ENCODE data around the gene CAPN2.
A peak's percentile ranks its signal among the peaks of the same experiment; 100 is the strongest.

Gene CAPN2

GRCh38 chr1:223721658-223722607, 9.6 kb downstream of the CAPN2 start:
- H3K4me3 ChIP-seq (ENCODE audit: low read depth, low read length): no peak overlapping the region
- TF ChIP-seq POLR2A (IDR thresholded peaks at IDR 0.05; ENCODE audit: extremely low read depth, insufficient read length) (no peak), MAX (IDR thresholded peaks at IDR 0.05; ENCODE audit: low read depth, low read length) (no peak), CTCF (IDR thresholded peaks at IDR 0.05; ENCODE audit: low read depth, low read length) (no peak), MYC (IDR thresholded peaks at IDR 0.05; ENCODE audit: low read depth, low read length) (no peak)
- no peak for DNase-seq (ENCODE audit: low read depth)

DNA sequence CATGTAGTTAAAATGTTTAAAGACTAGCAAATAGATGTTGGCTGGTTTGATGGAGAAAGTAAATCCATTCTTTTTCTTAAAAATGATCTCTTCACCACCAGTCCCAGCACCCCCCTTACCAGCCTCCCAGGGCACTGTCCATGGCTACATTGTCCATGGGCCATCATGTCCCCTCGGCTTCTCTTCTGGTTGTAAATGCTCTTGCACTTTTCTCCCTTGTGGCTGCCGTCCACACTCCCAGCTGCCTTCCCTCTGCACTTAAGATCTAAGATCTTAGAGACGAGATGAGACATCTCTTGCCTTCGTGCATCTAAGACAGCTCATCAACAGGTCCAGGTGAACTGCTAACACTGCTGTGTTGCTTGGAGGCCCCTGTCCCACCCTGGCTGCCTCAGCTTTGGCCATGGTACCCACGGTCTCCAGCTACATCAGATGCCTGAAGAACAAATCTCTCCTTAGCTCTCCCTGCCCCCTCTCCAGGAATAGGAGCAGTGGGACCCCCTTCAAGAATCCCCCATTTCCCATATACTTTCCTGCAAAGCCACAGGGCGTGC, 11.1 kb downstream of the CAPN2 start:
- H3K4me3 ChIP-seq (ENCODE audit: low read depth, low read length): no peak overlapping the region
- DNase-seq (ENCODE audit: low read depth): no peak
- TF ChIP-seq MYC (IDR thresholded peaks at IDR 0.05; ENCODE audit: low read depth, low read length) (no peak), CTCF (IDR thresholded peaks at IDR 0.05; ENCODE audit: low read depth, low read length) (no peak), POLR2A (IDR thresholded peaks at IDR 0.05; ENCODE audit: extremely low read depth, insufficient read length) (no peak), MAX (IDR thresholded peaks at IDR 0.05; ENCODE audit: low read depth, low read length) (no peak)

- H3K4me3 ChIP-seq (ENCODE audit: low read depth, low read length): no peak overlapping the region
- TF ChIP-seq MYC (IDR thresholded peaks at IDR 0.05; ENCODE audit: low read depth, low read length) (no peak), MAX (IDR thresholded peaks at IDR 0.05; ENCODE audit: low read depth, low read length) (no peak), POLR2A (IDR thresholded peaks at IDR 0.05; ENCODE audit: extremely low read depth, insufficient read length) (no peak), CTCF (IDR thresholded peaks at IDR 0.05; ENCODE audit: low read depth, low read length) (no peak)
- DNase-seq (ENCODE audit: low read depth): no peak
These were observed 12.0 kb downstream of the CAPN2 start for GRCh38 chr1:223724376-223724775.

DNA sequence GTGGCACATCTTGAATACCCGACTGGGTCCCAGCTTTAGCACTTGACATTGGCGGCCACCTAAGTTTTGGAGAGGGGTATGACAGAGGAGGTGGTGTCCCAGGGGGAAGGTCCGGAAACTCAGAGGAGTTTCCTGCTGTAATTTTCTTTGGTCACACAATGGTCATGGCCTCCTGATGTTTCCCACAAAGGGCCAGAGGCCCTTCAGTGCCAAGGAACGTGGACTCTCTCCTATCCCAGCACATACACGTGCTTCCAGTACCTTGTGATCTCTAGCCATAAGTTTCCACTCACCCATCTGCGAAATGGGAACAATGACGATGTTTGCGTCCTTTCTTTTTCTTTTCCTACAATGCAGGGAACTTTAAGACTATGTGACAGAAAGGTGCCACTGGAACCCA, 13.2 kb downstream of the CAPN2 start:
- no peak for TF ChIP-seq MYC (IDR thresholded peaks at IDR 0.05; ENCODE audit: low read depth, low read length)
- TF ChIP-seq CTCF (IDR thresholded peaks at IDR 0.05; ENCODE audit: low read depth, low read length): no peak
- TF ChIP-seq MAX (IDR thresholded peaks at IDR 0.05; ENCODE audit: low read depth, low read length): no peak
- TF ChIP-seq POLR2A (IDR thresholded peaks at IDR 0.05; ENCODE audit: extremely low read depth, insufficient read length): no peak
- H3K4me3 ChIP-seq (ENCODE audit: low read depth, low read length): no peak overlapping the region
- DNase-seq (ENCODE audit: low read depth): no peak

DNA sequence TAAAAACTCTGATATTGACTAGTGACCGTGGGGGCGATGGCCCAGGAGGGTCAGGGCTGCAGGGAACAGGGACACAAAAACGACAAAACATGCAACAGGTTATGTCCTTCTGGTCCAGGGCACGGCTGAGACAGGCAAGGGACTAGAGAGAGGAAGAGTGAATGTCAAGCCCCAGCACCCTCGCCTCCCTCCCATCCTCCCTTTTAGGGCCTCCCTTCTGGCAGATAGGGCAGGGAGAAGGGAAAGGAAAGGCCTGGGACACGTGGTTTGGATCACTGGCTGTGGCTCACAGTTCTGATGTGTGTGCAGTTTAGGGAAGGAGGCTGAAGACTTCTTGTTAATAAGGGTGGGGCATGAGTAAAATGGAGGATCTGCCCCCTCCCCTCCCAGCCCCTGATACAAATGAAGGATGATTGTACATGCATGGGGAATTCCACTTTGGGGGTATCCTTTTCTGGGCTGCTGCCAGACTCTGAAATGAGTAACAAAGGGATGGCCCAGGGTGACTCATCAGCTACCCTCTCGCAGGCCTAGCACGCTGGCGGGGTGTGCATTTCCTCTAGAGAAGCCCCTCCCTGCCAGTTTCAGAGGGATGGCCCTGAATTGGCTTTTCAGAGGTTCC, 14.2 kb downstream of the CAPN2 start:
- DNase-seq (ENCODE audit: low read depth): peak; percentile 89
- TF ChIP-seq POLR2A (IDR thresholded peaks at IDR 0.05; ENCODE audit: extremely low read depth, insufficient read length) (no peak), MAX (IDR thresholded peaks at IDR 0.05; ENCODE audit: low read depth, low read length) (peak; percentile 49; the same call in 1 of the 2 replicates), MYC (IDR thresholded peaks at IDR 0.05; ENCODE audit: low read depth, low read length) (peak; percentile 56)
- H3K4me3 ChIP-seq (ENCODE audit: low read depth, low read length): no peak overlapping the region
